Peyer's patch (tissue), 4 donors: ENCODE results near the gene ATPAF2.

Source experiments
- POLR2A ChIP-seq, 2 donors: fragments of 450-650 bp; IDR thresholded peaks; one replicate each; pipeline ENCODE4 v1.5.1; 2017; ENCODE audit warnings: antibody characterized with exemption in 2 of 2, mild to moderate bottlenecking in 2 of 2, moderate library complexity in 2 of 2
- TF ChIP-seq, protein P1 (sequence below), 6 experiments: fragments of 450-650 bp in 4 of 6; fragments of 200-600 bp in 2 of 6; sonication (generic) in 1 of 6; IDR thresholded peaks; one replicate each; pipeline ENCODE4 v1.5.1; 2017 to 2019; ENCODE audit warnings: antibody characterized with exemption in 6 of 6, mild to moderate bottlenecking in 3 of 6, moderate library complexity in 1 of 6

DNA sequence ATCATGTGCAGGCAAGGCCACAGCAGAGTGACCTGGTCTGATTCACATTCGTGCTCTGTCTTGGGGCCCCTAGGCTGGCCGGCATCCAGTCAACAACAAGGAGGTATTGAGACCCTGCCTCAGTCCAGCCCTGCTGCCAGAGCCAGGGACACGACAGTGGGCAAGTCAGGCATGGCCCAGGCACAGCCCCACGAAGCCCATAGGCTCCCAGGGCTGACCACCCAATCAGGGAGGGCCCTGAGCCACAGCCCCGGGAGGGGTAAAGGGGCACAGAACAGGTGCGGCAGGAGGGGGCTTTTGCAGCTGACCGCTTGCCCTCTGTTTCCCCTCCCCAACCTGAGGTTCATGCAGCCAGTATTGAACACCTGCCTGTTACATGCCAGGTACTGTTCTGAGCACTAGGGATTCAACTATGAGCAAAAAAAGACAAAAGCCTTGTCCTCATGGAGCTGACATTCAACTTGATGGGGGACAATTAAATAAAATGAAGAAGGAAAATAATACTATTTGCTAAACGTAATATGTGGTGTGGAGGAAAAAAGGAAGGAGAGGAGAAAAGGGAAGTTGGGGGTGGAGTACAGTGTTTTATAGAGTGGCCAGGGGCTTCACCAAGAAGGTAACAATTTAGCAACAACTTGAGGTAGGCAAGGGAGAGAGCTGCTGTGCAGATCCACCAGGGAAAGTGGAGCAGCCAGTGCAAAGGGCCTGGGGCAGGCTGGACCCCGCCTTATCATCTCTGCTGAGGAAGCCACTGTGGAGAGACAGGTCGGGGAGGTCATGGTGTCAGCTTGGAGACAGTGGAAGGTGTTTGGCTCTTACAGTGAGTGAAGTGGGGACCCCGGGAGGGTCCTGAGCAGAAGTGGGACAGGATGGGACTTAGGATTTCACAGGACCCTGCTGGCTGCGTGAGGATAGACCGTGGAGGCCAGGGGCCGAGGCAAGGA, 60.2 kb downstream of the ATPAF2 start:
- TF ChIP-seq, protein P1, sequence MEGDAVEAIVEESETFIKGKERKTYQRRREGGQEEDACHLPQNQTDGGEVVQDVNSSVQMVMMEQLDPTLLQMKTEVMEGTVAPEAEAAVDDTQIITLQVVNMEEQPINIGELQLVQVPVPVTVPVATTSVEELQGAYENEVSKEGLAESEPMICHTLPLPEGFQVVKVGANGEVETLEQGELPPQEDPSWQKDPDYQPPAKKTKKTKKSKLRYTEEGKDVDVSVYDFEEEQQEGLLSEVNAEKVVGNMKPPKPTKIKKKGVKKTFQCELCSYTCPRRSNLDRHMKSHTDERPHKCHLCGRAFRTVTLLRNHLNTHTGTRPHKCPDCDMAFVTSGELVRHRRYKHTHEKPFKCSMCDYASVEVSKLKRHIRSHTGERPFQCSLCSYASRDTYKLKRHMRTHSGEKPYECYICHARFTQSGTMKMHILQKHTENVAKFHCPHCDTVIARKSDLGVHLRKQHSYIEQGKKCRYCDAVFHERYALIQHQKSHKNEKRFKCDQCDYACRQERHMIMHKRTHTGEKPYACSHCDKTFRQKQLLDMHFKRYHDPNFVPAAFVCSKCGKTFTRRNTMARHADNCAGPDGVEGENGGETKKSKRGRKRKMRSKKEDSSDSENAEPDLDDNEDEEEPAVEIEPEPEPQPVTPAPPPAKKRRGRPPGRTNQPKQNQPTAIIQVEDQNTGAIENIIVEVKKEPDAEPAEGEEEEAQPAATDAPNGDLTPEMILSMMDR (IDR thresholded peaks at IDR 0.05): no peak
- TF ChIP-seq POLR2A (IDR thresholded peaks at IDR 0.05): no peak
